D341Med (cell line): ENCODE results near the gene CSE1L.
"Not testable (repeated sequence)": the region's sequence is repeated elsewhere in the genome, so short reads cannot be mapped to it uniquely, and the experiment has no call there.

Source experiments
- DNase-seq: peaks from one replicate; pipeline ENCODE4 v3.0.0; 2012; ENCODE audit warnings: low spot score

CSE1L gene

DNA sequence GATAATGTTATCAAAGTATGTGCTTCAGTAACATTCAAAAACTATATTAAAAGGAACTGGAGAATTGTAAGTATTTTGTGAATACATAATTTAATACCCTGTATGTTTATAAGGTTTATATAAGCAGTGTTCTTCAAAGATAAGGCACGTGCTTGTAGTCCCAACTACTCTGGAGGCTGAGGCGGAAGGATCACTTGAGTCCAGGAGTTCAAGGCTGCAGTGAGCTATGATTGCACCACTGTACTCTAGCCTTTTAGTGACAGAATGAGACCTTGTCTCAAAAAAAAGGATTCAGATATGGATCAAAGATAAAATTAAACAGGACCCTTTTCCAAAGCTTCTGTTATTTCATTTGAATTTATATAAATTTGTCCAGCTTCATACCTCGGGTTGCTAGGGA lies 17.2 kb downstream of the CSE1L start:
- DNase-seq, result no peak

DNA sequence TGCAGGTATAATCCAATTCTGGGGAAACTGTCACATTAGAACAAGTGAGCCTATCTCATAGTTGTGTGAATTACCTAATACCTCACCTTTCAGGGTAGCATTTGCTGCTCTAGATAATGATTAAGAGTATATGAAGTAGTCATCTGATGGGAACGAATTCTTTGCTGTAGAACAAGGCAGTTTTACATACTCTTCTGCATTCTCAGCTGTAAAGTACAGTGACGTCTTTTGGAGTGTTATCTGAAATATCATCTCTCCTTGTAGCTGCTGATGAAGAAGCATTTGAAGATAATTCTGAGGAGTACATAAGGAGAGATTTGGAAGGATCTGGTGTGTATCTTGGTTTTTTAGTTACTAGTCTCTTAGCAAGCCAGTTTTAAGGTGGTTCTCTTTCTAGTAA lies 28.4 kb downstream of the CSE1L start:
- no peak for DNase-seq

DNA sequence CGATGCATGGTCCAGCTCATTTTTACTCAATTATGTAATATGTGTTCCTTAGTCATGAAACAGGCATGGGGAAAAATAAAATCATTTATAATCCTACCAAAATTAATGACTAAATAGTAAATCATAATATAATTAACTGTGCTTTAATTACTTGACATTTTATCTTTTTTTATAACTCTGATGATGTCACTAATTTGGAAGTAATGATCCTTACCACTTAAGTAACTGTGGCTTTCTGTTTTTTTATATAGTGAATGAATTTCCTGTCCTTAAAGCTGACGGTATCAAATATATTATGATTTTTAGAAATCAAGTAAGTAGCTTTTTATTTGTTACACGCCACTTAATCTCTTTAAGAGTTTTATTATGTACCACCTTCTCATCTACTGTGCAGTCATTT lies 32.2 kb downstream of the CSE1L start:
- DNase-seq, result no peak

DNA sequence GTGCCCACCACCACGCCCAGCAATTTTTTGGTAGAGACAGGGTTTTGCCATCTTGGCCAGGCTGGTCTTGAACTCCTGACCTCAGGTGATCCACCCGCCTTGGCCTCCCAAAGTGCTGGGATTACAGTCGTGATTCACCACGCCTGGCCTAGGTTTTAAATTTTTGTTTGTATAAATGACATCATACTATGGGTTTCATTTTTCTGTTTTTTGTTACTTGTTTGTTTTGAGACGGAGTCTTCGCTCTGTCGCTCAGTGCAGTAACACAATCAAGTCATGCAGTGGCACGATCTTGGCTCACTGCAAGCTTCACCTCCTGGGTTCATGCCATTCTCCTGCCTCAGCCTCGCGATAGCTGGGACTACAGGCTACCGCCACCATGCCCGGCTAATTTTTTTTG lies 36.2 kb downstream of the CSE1L start:
- DNase-seq, result not testable (repeated sequence)

DNA sequence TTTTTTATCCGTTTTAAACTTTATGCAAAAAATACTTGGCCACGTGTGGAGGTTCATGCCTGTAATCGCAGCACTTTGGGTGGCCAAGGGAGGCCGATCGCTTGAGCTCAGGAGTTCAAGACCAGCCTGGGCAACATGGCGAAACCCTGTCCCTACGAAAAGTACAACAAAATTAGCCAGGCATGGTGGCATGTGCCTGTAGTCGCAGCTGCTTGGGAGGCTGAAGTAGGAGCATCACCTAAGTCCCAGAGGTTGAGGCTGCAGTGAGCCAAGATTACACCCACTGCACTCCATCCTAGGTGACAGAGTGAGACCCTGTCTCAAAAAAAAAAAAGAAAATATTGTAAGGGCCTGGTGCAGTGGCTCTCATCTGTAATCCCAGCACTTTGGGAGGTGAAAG lies 45.0 kb downstream of the CSE1L start:
- DNase-seq, result no peak

DNA sequence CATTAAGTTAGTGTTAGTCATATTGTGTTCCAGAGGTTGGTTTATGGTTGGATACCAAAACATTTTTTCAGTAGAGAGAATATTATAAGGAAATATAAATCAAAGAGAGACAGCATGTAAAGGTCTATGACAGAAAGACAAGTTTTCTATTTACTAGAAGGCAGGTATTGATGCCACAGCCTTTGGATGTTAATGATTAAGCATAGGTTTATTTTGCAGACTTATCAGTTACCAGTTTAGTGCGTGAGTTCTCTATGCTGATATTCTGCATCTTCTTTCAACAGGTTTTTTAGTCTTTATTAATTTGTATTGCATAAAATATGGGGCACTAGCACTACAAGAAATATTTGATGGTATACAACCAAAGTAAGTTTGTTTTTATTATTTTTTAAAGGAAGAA lies 45.6 kb downstream of the CSE1L start:
- DNase-seq, result no peak

DNA sequence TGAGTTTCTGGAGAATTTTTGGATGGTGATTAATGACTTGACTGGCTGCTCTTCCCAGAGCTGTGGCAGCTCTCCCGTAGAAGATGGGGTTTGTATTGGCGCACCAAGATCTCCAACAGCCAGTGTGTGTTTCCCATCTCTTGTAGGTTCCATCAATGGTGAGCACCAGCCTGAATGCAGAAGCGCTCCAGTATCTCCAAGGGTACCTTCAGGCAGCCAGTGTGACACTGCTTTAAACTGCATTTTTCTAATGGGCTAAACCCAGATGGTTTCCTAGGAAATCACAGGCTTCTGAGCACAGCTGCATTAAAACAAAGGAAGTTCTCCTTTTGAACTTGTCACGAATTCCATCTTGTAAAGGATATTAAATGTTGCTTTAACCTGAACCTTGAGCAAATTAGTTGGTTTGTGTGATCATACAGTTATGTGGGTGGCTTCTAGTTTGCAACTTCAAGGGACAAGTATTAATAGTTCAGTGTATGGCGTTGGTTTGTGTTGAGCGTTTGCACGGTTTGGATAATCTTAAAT lies 50.2 kb downstream of the CSE1L start:
- DNase-seq, result no peak

DNA sequence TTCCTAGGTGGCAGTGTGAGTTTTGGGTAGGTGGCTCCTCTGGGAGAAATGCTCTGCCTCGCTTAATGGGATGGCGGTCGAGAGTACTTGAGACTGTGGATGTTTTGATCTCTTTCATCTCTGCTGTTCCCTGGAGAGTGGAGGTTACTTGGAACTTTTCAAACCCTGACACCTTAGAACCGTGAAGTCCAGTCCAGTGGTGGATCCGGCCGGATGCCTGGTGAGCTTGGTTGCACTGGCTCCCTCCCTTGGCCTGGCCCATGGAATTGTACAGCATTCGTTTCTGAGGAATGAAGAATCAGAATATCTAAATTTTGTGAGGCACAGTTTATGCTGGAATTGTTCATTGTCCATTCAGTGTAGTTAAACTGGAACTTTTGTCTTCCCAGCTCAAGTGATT lies 51.0 kb downstream of the CSE1L start:
- no peak for DNase-seq

DNA sequence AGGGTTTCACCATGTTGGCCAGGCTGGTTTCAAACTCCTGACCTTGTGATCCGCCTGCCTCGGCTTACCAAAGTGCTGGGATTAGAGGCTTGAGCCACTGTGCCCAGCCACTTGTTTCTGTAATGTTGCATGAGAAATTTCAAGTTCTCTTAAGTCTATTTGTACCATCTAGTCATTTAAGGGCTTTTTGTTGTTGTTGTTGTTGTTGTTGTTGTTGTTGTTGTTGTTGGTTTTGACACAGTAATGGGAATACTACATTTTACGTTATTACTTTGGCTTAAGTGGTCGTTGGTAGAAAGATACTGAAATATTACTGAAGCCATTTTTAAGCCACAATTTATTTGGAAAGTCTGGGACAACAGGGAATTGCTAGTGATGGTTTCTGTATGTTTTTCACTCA lies 52.0 kb downstream of the CSE1L start:
- no peak for DNase-seq

DNA sequence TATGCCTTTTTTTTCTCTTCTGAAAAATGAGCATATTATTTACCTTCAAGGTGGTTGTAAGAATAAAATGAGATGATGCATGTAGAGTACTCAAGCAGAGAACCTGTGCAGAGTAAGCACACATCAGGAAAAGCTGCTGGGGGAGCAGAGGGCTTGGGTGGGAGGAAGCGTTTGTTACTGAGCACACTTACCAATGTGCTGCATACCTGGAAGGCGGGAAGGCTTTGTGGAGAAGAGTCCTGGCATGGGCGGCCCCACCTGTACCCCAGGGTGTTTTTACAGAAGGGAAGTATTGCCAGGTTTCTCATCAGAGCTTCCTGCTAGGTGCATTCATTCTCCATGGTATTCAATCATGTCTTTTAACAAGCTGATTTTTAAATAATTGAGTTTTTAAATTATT lies 52.9 kb downstream of the CSE1L start:
- DNase-seq, result no peak

DNA sequence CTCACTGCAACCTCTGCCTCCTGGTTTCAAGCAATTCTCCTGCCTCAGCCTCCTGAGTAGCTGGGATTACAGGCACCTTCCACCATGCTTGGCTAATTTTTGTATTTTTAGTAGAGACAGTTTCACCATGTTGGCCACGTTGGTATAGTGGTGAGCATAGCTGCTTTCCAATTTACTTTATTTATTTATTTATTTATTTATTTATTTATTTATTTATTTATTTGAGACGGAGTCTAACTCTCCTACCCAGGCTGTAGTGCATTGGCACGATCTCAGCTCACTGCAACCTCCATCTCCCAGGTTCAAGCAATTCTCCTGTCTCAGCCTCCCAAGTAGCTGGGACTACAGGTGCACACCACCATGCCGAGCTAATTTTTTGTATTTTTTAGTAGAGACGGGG lies 54.2 kb downstream of the CSE1L start:
- not testable (repeated sequence) for DNase-seq

DNA sequence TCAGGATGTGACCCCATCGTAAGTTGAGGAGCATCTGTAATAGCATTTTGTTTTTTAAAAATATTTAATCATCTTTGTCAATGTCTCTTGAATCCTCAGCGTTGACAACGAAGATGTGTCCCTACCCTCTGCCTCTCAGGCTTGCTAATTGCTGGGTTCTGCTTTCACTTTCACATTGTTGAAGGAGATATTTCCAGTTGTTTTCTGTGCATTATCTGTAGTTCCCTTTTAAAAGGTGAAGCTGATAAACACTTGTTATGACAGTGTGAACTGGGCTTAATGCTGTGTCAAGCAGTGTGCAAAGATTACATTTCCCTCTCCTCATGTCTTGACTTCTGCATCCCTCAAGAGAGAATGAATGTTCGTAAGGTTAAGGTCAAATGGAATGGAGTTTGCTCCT lies 54.9 kb downstream of the CSE1L start:
- no peak for DNase-seq

DNA sequence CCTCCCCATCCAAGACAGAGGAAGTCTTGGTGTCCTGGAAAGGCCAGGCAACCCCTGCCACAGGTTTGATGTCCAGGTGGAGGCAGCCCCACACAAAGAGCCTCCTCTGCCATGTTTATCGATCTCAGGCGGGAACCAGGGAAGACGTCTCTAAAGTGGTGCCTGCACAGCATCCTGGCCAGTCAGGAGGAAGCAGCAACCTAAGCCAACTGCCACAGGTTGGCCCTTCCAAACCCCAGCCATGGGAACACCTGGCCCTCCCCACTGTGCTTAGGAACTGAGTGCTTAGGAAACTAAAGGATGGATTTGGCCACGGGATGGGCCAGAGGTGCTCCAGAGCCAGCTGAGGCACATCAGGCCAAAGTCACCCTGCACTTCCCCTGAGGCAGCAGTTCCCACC lies 56.9 kb downstream of the CSE1L start:
- DNase-seq, result no peak

DNA sequence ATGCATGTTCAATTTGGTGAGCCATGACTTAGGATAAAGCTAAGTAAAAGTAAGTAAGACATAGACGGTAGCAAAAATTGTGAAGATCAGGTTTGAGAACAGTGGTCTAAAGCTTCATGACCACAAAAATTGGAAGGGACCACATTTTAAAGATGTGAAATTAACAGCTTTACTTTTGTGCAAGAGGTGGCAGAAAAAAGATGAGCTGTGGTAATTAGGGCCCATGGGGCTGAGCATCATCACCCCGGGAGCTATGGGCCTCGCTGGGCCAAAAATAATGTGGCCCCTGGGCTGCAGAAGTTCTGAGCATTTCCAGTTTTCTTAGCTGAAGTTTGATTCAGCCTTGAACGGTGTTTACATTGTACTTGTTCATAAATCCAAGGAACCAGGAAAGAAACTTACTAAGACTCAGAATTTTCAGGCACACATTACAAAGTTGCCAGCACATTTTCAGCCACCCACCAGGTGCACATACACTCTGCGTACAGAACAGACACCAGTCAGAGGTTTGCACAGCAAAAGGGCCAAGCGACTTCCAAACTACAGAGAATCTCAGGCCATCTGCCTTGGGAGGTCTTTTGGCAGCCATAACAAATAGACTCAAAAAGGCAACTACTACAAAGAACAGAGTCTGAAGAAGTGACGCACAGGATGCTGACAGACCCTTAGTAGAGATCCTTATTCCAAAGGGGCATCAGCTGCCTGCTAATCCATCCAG lies 57.7 kb downstream of the CSE1L start:
- DNase-seq, result no peak

DNA sequence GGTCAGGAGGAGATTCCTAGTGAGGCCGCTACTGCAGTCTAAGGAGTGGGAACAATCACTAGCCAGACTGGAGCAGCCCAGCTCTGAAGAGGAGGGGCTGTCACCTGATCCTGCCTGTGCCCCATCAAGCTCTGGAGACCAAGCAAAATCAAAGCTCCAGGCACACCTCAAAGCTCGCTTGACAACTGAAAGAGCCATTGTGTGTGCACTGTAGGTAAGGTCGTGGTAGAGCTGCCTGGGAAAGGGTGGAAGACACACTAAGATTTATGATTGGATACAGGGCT lies 58.2 kb downstream of the CSE1L start:
- no peak for DNase-seq

DNA sequence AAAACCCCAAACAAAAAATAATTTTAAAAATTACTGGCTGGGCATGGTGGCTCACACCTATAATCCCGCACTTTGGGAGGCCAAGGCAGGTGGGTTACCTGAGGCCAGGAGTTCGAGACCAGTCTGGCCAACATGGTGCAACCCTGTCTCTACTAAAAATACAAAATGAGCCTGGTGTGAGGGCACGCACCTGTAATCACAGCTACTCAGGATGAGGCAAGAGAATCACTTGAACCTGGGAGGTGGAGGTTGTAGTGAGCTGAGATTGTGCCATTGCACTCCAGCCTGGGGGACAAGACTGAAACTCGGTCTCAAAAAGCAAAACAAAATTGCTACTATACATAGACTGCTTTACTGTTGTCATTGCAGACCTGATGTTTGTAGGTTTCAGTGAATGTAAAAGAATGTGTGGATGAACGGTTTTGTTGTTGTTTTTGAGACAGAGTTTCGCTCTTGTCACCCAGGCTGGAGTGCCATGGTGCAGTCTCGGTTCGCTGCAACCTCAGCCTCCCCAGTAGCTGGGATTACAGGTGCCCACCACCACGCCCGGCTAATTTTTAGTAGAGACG lies 59.0 kb downstream of the CSE1L start:
- not testable (repeated sequence) for DNase-seq

DNA sequence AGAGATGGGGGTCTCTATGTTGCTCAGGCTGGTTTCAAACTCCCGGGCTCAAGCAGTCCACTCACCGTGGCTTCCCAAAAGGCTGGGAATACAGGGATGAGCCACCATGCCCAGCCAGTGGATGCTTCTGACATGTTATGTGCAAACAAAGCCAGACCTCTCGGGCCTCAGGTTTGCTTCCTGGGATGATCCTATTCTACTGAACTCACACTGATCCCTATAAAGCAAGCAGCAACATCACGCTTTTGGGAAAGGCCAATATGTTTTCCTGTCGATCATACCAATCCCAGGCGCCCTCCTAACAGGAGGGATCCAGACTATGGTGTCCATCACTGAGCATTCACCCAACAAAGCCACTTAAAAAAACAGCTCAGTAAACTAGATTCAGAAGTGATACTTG lies 60.2 kb downstream of the CSE1L start:
- no peak for DNase-seq

DNA sequence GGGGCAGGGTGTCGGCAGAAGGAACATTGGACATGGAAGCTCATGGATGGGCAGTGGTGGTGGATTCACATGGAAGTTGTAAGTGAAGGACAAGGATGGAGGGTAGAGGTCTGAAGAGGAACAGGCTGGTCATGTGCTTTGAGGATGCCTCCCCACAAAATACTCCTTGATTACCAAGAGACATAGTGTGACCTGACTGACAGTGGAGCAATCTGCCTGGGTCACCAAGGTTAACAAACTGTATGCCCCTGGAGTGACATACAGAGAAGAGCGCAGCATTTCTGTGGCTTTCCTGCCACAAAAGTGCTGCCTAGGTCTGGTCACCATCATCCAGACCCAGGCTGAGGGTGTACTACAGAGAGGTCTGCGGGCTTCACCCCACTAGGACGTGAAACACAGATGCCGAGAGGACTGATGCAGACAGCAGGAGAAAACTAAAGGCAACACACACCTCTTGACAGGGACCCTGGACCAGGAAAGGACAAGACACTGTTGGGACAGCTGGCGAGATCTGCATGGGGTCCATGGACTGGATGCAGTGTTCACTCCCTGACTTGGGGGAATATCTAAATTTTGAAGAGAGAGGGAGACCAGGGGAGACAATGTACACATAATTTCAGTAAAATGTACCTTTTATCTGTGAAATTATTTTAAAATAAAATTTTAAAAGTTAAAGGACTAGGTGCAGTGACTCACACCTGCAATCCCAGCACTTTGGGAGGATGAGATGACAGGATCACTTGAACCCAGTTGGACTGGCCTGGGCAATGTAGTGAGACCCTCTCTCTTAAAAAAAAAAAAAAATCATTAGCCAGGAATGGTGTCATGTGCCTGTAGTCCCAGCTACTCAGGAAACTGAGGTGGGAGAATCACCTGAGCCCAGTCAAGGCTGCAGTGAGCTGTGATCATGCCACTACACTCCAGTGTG lies 64.9 kb downstream of the CSE1L start:
- DNase-seq, result no peak

DNA sequence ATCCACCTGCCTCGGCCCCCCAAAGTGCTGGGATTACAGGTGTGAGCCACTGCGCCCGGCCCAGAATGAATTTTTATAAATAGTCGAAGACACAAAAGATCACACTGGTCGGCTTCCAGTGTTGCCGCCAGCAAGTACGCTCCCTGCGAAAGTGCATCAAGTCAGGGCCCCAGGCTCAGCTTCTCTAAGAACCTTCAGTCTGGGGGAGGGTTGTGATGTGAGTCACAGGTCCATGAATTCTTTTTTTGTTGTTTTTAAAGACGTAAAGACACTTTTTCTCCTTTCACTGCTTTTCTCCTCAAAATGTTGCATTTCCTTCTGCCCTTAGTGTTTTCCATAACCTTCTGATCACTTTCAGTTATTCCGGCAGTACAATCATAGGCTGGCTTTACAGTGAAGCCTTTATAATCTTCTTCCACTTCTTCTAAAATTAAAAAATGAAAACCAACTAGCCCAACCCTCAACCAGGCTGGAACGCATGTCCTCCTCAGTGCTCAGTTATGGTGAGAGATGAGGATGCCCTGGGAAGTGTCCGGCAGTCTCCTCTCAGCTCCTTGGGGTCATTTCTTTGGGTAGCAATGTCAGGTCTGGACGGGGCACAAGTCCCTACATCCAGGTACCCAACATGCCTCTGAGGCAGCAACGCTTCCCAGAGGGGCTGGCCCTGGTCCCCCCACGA lies 66.6 kb downstream of the CSE1L start:
- DNase-seq, result no peak

DNA sequence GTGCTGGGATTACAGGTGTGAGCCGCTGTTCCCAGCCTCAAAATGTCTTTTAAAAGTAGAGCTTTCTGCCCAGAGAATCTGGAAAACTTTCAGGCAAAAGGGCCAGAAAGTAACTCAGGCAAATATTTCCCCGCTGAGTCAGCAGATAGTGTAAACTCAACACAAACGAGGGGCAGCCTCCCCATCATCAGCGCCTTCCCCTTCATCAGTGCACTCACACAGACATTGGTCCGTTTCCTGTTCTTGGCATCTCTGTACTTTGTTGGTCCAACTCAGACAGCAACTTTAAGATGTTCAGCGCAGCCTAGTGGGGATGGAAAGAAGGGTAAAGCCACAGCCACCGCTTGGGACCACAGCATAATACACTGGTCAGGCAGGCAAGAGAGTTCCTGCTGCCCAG lies 69.5 kb downstream of the CSE1L start:
- DNase-seq, result no peak

DNA sequence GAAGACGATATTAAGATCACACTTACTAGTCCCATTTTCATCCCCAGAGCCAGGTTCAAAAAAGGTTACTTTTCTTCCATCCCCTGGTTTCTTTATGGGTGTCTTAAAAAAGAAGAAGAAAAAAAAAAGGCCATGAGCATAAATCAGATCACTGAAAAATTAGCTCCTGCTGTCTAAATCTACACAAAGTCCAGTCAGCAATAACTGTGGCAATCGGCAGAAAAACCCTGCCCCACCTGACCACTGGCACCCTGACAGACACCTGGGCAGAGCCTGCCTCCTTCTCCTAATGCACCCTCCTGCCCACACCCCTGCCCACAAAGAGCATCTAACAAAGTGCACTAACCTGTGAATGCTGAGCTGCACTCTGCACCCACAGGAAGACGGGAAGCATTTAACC lies 72.2 kb downstream of the CSE1L start:
- no peak for DNase-seq

DNA sequence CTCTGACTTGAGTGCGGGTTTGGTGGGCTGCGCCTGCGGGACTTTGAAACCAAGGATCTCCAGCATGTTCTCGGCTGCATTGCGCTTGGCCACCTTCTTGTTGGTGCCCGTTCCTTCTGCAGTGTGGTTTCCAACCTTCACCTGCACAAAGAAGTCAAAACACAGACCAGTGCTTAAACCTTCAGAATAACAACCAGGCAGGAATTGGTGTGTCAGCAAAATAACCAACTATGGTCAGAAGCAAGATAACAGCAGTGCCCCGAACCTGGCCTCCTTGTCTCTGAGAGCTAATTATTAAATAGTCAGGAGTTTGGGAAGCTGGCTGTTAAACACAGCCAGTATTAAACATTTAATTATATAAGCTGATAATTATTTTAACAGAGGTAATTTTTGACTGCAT lies 73.9 kb downstream of the CSE1L start:
- DNase-seq, result no peak

DNA sequence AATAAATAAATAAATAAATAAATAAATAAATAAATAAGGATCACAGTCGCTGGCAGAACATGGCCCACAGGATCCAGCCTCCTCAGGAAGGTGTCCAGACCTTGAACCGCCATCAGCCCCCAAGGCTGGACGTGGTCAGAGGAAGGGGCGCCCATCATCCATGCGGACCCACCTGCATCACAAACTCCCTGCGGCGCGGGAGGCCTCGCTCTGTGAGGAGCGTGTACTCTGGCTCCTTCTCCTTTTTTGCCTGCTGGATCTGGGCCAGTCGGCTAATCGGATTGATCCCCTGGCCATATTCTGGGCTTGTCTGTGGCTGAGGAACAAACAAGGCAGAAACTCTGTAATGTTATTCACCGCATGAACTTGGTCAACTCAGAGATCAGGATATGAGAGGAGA lies 76.8 kb downstream of the CSE1L start:
- DNase-seq, result peak; percentile 82
